Anterior cingulate cortex (tissue), 58 donors: ENCODE results near the gene PTPN14.

Source experiments
- DNase-seq, 58 donors: peaks; one replicate each; lab custom pipeline; 2025; lab: John Stamatoyannopoulos, UW

The PTPN14 gene

GRCh38 chr1:214440219-214440965 lies 111.0 kb downstream of the PTPN14 start:
- no peak for DNase-seq

DNA sequence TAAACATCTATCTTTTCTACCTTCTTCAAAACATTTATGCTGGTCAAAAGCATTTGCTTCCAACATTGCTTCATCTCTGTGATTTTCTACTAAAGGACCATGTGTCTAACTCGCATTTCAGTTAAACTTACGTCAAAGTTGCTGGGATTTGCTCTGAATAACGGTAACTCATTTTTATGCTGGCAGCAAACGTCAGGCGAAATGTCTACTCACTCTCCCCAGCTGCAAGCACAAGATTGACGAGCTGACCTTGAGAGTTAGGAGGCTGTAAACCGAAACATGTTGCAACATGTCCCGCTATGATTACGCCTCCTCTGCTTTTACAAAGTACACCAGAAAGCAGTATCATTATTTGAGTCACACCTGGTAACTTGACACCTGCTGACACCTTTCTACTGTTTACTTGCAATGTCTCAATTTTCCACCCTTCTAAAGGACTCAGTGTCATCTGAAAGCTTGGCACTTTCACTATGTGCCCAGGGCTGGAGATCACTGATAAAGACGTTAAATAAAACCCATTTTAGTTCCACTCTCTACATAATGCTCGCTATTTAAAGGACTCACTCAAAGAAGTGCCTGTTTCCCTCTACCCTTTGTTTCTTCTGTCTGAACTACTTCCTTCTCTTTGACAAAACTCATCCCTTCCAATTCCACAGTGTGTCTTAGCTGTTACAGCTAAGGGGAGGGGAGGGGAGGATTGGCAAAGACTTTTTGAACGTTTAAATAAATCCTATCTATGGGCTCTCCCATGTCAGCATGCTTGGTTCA lies 111.9 kb downstream of the PTPN14 start:
- DNase-seq = no peak

DNA sequence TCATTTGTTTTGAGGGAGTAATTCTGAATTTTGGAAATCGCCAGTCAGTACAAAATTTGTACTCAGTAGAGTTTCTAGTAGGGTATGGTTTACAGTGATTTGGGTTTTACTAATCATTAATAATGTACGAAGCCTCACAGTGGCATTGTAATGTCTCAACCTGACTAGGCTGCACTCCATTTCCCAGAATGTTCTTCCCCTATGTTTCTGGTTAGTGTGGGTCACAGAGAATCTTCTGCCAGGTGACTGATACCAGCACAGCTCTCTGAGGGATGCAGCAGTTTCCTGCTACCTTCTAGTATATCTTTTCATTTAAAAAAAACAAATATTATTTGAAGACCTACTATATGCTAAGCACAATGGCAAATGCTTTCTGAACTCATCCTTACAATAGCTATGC lies 112.9 kb downstream of the PTPN14 start:
- no peak for DNase-seq

DNA sequence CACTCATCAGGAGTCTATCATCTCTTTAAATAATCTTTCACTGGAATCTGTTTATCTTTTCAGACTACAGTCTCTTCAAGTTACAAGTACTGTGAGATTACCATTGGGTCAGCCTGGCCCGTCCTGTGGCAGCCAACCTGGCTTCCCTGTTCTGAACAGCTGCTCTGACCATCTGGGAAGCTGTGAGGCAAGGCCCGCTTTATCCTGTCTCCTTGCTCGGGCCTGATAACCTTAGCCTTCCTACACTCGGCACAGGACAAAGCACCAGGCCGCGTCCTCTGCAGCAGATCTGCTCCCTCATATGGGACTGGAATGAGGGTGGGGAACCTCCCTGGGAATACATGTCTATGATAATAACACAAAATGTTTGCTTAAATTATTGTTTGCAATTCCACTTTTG lies 113.3 kb downstream of the PTPN14 start:
- DNase-seq = no peak

DNA sequence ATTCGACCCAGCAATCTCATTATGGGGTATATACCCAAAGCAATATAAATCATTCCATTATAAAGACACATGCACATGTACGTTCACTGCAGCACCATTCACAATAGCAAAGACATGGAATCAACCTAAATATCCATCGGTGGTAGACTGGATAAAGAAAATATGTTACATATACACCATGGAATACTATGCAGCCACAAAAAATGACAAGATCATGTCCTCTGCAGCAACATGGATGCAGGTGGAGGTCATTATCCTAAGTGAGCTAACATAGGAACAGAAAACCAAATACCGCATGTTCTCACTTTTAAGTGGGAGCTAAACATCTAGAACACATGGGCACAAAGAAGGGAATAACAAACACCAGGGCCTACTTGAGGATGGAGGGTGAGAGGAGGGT lies 115.5 kb downstream of the PTPN14 start:
- no peak for DNase-seq

DNA sequence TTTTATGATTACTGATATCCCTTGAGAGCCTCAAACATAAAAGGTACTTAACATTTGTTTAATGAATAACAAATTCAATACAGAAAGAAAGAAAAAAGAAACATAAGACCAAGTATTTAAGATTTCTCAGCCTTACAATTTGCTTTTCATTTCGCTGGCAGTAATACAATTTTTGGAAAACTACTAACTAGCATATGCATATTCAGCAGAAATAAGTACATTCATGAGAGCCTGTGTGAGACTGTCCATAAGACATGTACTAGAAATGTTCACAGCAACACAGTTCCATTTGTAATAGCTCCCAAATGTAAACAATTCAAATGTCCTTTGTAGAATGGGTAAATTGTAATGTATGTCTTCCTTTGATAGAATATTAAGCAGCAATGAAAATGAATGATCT lies 119.2 kb downstream of the PTPN14 start:
- no peak for DNase-seq

- no peak for DNase-seq
Measured at GRCh38 chr1:214429951-214430770, 121.2 kb downstream of the PTPN14 start.

DNA sequence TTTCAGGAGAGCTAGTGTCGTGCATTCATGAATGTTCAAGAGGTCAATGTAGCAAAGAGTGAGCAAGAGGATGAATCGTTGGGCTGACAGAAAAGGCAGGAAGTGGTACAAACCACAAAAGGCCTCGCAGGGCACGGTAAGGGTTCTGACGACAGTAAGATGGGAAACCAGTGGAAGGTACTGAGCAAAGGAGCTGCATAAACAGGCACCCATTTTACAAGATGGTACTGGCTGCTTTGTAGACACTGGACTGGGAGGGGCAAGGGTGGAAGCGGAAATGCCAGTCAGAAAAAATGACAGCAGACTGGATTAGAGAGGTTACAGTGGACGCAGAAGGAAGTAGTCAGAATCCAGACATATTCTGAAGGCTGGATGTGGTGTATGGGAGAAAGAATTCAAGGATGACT lies 123.5 kb downstream of the PTPN14 start:
- no peak for DNase-seq

DNA sequence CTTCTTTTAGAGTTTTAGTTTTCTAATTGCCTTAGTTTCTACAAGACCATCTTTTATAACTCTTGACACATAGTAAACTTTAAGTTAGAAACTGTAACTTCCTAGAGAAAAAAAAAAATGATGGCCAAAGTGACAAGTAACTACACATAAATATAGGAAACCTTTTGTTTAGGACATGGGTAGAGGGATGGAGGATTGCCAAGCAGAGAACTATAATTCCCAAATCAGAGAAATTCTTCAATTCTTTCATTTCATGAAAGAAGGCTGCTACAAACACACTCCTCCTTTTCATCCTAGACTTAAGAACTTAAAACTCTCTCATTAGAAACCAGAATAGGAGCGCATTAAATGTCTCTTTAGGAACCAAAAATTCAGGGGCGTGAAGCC lies 125.0 kb downstream of the PTPN14 start:
- no peak for DNase-seq

DNA sequence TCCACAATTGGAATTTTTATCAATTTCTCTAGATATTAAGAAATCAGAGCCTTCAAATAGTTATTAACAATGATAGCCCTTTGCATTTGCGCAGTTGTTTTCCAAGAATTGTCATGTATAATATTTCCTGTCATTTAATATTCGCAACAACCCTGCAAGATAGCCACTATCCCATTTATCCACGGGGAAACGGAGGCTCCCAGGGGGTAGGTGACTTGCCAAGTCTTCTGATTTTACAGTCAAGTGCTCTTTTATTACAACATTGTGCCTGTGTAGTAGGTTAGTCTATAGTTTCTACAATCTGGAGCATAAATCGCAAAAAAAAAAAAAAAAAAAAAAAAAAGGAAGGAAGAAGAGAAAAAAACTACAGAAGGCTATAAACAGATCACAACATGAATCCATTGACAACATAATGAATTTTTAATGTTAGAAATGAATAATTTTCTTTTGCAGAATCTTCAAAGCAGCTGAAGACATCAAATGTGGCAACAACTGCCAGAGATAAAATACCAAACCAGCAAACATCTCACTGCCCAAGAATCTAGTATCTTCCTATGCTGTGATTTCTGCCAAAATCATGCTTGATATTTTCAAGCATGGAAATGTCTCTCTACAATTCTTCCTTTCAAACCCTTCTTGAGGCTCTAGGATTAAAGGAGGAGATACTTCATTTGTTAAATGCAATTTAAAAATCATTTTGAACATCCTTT lies 125.5 kb downstream of the PTPN14 start:
- DNase-seq = no peak

- no peak for DNase-seq
Measured at GRCh38 chr1:214425101-214425500, 126.3 kb downstream of the PTPN14 start.

- no peak for DNase-seq
Measured at GRCh38 chr1:214423045-214423444, 128.4 kb downstream of the PTPN14 start.

- DNase-seq = no peak
Measured at GRCh38 chr1:214422137-214422671, 129.2 kb downstream of the PTPN14 start.

DNA sequence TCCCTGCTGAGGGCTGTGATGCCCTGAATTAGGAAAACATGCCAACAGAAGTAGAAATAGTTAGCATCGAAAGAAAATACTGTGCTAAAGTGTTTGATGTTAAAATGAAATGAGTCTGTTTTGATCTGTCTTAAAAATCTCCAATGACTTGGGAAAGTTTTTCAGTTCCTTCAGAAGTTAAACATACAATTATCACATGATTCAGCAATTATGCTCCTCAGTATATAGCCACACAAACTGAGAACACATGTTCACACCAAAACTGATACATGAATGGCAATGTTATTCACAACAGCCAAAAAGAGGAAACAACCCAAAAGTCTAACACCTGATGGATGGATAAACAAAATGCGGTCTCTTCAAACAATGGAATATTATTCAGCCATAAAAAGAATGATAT lies 130.6 kb downstream of the PTPN14 start:
- no peak for DNase-seq

DNA sequence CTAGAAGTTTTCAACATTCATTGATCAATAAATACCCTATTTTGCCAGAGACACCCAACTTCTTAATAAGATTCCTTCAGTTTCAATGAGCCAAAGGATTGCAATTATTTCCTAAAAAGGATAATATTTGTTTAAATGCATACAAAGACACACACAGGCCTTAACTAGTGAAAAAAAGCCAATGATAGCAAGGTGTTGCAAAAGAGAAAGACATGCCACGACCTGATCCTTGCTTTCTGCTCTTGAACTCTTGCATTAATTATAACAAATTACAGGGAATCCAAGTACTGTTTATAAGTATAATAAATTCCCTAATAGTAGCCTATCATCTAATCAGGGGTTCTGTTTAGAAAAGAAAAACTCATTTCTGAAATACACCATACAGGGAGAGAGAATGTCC lies 131.1 kb downstream of the PTPN14 start:
- no peak for DNase-seq

DNA sequence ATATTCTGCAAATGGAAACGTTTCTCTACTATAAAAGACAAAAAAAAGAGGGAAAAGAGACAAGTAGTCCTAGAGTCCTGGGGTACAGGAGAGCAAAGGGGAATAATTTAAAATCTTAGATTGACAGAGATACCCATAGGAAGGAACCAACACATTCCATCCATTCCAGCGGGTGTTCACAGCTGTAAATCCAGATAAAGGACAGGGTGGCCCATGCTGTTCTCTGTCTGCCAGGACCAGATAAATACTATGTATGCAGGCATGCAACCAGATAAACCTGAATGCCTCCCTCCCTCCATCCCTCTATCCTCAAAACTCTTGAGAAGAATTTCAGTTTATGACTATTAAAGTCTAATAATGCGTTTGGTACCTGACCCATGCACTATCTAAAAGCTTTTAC lies 131.8 kb downstream of the PTPN14 start:
- DNase-seq = no peak

GRCh38 chr1:214418391-214418790 lies 133.0 kb downstream of the PTPN14 start:
- DNase-seq = no peak

GRCh38 chr1:214417545-214418210 lies 133.7 kb downstream of the PTPN14 start:
- no peak for DNase-seq

DNA sequence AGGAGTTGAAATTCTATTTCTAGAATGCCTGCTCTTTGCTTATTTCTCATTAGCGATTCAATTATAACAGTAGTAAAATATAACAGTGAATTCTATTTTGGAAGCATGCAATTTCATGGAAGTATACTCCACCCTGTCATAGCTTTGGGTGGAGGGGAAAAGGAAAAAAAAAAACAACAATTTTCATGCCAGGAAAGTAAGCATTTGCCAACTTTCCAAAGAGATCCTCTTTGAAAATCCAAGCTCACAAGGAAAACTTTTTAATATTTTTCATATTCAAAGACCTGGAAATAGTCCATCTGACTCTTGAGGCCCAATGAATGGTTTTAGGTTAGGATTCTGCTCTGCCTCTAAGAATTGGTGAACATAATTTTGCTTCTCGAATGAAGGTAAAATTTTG lies 134.5 kb downstream of the PTPN14 start:
- no peak for DNase-seq

DNA sequence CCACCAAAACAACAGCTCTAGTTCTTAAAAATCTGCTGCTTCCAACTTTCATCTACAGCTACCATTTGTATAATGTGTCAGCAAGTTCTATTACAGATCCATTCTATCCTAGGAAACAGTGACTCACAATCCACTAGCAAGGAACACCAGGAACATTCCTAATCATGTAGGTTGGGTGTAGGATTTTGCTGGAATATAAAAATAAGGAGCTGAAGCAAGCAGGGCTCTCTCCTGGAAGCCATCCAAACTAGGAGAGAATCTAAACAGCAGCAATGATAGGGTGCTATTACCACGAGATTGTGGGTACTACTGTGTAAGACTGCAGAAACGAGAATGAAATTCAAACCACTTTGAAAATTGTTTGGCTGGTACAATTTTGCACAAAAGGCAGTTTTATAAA lies 135.0 kb downstream of the PTPN14 start:
- peak in 7 of 58 donors; percentile 0 to 71 (median 18) for DNase-seq
